Right hindlimb (tissue), 1 donor: ENCODE results near the gene ST6GAL1.
"Not testable (repeated sequence)": the region's sequence is repeated elsewhere in the genome, so short reads cannot be mapped to it uniquely, and the experiment has no call there.

Source experiments
- DNase-seq: peaks from one replicate; pipeline ENCODE4 v3.0.0-alpha.2; 2018

Gene ST6GAL1

GRCh38 chr3:186930143-186930640, at the start of gene ST6GAL1:
Gene ST6GAL1, plus strand, starts transcription at chr3:186930526. Its CDS starts 112,178 bp downstream, at chr3:187042704.
- peak; percentile 73 for DNase-seq

- no peak for DNase-seq
Observed at GRCh38 chr3:186882150-186882524, 48.2 kb upstream of the ST6GAL1 start.

- no peak for DNase-seq
Observed at GRCh38 chr3:186882881-186883685, 47.2 kb upstream of the ST6GAL1 start.

GRCh38 chr3:186883686-186884058, 46.7 kb upstream of the ST6GAL1 start:
- no peak for DNase-seq

- DNase-seq, result not testable (repeated sequence)
Observed at GRCh38 chr3:186884868-186885267, 45.5 kb upstream of the ST6GAL1 start.

GRCh38 chr3:186886202-186886981, 43.9 kb upstream of the ST6GAL1 start:
- no peak for DNase-seq

GRCh38 chr3:186887507-186887938, 42.8 kb upstream of the ST6GAL1 start:
- not testable (repeated sequence) for DNase-seq

GRCh38 chr3:186888569-186888968, 41.8 kb upstream of the ST6GAL1 start:
- DNase-seq, result no peak

GRCh38 chr3:186889698-186890097, 40.6 kb upstream of the ST6GAL1 start:
- DNase-seq, result not testable (repeated sequence)

GRCh38 chr3:186890911-186891310, 39.4 kb upstream of the ST6GAL1 start:
- no peak for DNase-seq

GRCh38 chr3:186893071-186893470, 37.3 kb upstream of the ST6GAL1 start:
- not testable (repeated sequence) for DNase-seq

- DNase-seq, result no peak
Observed at GRCh38 chr3:186895406-186895805, 34.9 kb upstream of the ST6GAL1 start.

GRCh38 chr3:186896006-186896405, 34.3 kb upstream of the ST6GAL1 start:
- no peak for DNase-seq

GRCh38 chr3:186896875-186897274, 33.5 kb upstream of the ST6GAL1 start:
- no peak for DNase-seq

GRCh38 chr3:186901135-186901734, 29.1 kb upstream of the ST6GAL1 start:
- DNase-seq, result no peak

GRCh38 chr3:186902154-186902553, 28.2 kb upstream of the ST6GAL1 start:
- DNase-seq, result no peak

- no peak for DNase-seq
Observed at GRCh38 chr3:186902713-186903112, 27.6 kb upstream of the ST6GAL1 start.

- not testable (repeated sequence) for DNase-seq
Observed at GRCh38 chr3:186903676-186904075, 26.6 kb upstream of the ST6GAL1 start.

GRCh38 chr3:186907075-186907474, 23.3 kb upstream of the ST6GAL1 start:
- not testable (repeated sequence) for DNase-seq

GRCh38 chr3:186909078-186909853, 21.1 kb upstream of the ST6GAL1 start:
- no peak for DNase-seq

GRCh38 chr3:186915806-186916796, 14.2 kb upstream of the ST6GAL1 start:
- no peak for DNase-seq
